HG02763 (cell line): Measurements from ENCODE around the gene MORC2.

Experiments used
- ATAC-seq: cut with Tn5 transposase; IDR thresholded peaks from one replicate; pipeline ENCODE4 v1.9.1; 2021; ENCODE audit warnings: mild to moderate bottlenecking, moderate library complexity; ENCODE audit not compliant: unreplicated experiment

The MORC2 gene

DNA sequence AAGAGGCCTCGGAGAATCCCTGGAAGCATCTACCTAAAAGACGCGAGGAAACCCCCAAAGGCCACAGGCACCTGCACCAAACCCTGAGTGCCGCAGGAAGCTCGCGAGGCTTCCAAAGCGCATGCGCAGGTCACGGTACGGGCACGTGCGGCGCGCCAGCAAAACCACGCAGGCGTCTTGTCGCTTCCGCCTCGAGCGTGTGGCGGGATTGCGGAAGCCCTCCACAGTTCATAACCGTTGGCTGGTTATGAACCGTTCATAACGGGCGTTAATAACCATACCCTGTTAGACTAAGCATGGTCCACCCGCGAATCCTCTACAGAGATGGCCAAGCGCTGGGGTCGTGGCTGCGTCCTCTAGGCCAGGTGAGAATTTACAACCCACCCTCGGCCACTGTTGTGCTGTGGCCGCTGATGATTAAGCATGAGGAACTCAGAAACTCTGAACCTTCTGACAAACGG lies 46.4 kb downstream of the MORC2 start:
- ATAC-seq = no peak

DNA sequence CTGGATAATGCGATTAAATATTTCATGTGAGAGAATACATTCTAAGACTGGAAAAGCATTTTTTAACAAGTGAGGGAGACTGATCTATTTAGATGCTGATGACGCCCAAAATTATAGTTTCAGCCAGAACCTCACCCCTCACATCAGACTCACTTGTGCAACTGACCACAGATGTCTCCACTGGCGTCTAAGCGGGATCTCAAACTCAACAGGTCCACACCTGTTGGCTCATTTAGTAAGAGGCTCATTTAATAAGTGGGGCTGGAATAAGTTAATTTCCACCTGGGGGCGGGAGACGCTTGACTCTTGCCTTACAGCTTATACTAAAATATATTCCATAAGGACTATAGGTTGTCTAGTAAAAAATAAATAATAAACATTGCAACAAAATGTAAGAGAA lies 47.5 kb downstream of the MORC2 start:
- ATAC-seq = no peak

DNA sequence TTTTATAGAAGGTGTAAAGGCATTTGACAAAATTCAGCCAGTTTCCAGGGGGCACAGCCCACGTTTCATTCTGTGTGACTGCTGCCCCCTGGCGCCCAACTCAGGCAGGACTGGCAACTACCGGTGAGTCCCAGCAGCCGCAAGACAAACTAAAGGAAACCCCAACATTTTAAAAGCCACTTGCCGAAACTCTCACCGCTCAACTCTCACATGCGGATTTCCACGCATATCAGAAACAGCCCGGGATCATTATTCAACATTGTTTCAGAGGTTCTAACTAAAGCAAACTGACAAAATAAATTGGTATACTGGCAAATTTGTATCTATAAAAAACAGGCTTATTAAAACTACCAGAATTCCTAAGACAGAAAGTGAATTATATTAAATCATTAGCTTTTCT lies 48.2 kb downstream of the MORC2 start:
- ATAC-seq = no peak

DNA sequence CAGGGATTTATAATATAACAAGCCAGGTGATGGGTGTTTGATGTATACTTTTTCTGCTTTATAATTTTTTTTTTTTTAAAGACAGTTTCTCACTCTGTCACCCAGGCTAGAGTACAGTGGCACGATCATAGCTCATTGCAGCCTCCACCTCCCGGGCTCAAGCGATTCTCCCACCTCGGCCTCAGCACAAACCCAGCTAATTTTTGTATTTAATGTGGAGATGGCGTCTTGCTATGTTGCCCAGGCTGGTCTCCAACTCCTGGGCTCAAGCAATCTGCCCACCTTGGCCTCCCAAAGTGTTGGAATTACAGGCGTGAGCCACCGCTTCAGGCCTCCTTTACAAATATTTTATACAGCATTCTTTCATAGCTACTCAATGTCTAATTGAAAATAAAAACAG lies 48.6 kb downstream of the MORC2 start:
- ATAC-seq = no peak

DNA sequence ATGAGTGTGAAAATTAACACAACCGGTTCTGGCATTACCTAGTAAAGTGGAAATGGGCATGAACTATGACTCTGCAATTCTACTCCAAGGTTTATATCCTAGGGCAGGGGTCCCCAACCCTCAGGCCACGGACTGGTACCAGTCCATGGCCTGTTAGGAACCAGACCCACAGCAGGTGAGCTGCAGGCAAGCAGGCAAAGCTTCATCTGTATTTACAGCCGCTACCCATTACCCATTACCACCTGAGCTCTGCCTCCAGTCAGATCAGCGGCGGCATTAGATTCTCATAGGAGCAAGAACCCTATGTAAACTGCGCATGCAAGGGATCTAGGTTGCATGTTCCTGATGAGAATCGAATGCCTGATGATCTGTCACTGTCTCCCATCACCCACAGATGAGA lies 49.8 kb downstream of the MORC2 start:
- ATAC-seq = no peak

DNA sequence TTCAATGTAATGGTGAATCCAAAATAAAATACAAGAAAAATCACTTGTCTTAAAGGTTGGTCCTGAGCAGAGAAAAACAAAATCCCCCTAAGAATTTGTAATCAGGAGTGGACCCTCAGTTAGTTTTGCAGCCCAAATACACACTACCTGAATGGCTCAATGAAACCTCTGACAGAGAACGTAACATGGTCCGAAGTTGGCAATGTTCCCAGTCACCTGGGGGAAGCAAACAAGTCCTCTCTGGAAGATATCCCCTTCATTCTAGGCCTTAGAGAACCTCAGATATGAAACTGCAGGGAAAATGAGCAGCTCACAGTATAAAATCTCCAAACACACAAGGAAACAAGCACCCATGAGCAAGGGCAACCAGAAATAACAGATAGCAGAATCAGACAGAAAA lies 58.2 kb downstream of the MORC2 start:
- ATAC-seq = no peak

DNA sequence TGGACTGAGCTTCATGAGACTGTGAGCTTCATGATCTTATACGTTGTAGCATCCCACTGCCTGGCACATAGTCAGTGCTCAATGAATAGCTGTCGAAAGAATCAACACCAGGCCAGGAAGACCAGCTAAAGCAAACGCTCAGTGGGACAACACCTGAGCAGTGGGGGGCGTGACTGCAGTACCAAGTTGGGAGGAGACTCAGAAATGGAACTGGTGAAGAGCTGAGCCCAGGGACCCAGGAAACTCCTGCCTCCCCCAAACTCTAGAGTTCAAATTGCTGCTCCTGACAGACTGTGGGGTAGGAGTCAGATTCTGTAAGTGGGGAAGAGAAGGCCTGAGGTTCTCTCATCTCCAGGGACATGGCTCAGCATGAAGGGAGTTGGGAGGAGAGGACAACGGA lies 59.3 kb downstream of the MORC2 start:
- no peak for ATAC-seq

DNA sequence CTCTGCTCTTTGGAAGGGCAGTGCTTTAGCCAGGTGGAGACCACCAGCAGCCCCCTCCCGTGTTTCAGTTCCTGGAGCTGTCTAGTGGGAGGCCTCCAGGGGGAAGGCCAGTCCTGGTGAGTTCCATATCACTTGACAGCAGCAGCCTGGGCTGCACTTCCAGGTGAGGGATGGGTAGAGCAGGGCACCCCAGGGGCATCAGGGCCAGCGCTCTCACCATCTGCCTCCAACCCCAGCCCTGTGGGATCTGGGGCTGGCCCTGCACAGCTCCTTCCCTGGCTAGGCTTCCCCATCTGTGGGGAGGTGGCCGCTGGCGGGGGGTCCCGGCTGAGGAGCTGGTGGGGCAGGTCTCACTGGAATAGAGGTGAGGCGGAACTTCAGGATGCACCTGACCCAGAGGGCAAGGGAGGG lies 60.5 kb downstream of the MORC2 start:
- no peak for ATAC-seq

DNA sequence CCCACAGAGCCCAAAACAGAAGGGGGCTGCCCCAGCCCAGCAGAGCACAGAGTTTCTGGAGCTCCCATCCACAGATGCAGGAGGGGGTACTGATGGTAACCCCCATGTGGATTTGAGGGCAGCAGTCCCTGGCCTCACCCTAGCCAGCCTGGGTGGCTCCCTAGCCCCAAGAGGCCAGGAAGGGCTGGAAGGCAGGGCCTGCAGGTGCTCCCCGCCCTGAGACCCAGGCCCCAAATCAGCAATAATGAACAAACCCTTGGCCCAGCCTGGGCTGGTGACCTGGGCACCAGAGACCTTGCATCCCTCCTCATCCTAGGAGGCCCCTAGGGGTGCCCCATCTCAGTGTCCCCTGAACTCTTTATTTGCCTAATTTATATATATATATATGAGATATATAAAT lies 61.6 kb downstream of the MORC2 start:
- ATAC-seq = no peak

DNA sequence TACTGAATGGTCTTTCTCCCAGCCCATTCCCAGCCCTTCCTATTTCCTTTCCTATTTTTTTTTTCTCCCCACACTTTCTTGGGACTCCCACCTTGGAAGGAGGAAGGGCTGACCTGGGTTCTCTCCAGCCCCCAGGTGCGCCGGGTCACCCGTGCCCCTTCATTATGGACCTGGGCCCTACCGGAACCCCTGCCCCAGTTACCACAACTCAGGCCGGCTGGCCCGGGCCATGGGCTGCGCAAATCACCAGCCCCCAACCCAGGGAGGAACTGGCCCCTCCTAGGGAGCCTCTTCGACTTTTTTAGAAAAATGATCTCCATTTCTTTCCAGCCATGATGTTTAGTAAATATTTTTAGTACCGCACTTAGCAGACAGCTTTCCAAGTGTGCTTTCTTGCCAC lies 62.2 kb downstream of the MORC2 start:
- no peak for ATAC-seq

DNA sequence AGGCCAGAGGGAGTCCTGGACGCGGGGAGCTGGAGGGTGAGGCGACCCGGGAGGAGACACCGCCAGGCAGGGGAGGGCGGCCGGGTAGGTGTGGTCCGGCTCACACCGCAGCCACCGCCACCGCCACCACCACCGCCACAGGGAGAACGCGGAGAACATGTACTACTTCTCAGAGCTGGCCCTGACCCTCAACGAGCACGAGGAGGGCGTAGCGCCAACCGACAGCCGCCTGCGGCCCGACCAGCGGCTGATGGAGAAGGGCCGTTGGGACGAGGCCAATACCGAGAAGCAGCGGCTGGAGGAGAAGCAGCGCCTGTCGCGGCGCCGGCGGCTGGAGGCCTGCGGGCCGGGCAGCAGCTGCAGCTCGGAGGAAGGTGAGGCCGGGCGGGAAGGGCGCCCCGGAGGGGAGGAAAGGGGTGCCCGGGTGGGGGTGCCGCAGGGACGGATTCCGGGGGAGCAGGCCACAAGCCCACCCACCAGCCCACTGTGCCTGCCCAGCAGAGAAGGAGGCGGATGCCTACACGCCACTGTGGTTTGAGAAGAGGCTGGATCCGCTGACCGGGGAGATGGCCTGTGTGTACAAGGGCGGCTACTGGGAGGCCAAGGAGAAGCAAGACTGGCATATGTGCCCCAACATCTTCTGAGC lies 62.8 kb downstream of the MORC2 start:
- no peak for ATAC-seq

DNA sequence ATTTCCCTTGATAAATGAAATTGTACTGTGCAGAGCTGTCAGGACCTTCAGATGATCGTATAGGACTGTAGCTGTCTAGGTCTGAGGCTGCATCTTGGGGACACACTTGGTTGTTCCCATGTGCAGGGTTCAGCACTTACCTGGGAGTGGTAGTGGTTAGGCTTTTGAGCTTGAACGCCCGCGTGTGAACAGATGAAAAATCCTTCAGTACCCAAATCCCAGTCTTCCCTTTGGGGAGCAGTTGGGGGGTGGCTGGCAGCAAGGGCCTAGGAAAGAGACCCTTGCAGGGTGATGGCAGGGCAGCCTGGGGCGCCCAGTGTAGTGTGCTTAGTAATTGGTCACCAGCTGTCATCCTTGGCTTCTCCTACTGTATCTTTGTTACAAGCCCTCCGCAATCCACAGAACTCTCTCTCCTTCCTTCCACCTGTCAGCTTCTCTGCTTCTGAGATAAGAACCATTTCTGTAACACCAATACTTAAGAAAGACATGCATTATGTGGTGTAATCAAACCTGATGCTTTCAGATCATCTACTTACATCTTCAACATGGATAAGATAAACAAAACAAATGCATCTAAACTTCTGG lies 64.6 kb downstream of the MORC2 start:
- ATAC-seq = no peak

DNA sequence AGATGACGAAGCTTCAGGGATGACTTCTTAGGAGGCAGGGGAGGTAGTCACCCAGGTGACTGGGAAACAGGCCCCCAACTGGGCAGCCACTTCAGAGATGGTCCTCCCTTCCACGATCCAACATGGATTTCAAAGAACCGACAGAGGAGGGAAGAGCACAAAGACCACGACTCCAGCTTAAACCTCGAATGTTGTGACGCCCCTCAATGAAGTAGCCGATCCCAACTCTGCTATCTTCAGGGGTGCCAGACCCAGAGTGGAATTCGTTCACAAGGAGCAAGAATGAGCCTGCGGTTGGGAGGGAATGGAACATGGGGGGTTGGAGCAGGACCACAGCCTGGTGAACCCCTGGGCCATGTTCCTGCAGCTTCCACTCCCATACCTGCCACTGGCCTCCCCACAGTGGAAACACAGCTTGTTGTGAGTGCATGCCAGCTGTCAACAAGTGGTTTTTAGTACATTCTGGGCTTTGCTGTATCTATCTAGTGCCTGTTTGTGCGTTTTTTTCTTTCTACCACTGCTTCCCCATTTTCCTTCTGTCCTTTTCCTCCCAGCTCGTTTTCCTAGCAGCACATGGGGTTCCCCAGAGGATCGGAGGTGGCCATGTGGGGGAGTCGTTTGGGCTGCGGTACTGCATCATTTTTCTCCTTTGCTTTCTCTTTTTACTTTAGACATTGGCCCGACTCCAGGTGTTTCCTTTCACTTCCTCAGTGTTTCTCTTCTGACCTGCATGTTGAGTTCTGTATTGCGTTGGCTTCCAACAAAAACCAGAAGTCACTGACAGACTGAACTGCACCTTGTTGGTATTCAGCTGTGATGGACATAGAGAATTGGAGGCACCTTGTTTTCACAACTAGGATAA lies 65.8 kb downstream of the MORC2 start:
- no peak for ATAC-seq

DNA sequence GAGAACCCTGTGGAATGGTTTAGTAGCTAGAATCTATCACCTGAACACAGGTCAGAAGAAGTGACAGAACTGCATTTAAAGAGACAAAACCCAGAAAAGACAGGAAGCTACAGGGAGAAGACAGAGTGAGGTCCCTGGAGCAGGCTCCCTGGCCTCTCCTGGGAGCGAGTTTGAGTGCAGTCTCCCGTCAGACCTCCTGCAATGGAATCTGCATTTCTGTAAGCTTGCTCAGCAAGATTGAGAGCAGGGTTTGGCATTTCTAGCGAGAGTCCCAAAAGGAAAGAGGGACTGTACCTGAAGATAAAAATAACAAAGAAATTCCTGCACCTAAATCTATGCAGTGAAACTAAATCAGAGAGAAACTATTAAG lies 74.2 kb downstream of the MORC2 start:
- ATAC-seq = no peak

DNA sequence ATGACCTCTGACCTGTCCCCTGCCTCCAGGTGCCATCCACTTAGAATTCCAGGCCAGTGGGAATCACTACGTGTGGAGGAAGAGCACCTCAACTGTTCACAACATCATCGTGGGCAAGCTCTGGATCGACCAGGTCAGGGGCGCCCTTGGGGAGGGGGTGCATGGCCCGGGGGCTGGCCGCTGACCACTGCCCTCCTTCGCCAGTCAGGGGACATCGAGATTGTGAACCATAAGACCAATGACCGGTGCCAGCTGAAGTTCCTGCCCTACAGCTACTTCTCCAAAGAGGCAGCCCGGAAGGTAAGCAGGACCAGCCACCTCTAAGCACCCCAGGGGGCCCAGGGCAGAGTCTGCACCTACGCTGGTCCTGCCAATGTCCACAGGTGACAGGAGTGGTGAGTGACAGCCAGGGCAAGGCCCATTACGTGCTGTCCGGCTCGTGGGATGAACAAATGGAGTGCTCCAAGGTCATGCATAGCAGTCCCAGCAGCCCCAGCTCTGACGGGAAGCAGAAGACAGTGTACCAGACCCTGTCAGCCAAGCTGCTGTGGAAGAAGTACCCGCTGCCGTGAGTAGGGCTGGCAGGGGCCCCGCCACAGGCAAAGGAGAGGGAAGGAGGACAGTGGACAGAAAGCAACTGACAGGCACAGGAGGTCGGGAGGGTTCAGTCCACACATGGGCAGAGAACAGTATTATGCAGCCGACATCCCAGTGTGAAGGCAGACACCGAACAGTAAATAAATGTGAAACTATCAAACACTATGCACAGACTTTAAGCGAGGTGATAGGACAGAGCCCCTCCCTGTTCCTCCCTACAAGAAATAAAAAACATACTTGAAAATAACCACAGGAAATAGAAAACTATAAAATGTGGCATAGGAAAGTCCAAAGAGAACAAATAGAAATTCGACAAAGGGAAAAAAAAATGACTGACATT lies 74.9 kb downstream of the MORC2 start:
- no peak for ATAC-seq

DNA sequence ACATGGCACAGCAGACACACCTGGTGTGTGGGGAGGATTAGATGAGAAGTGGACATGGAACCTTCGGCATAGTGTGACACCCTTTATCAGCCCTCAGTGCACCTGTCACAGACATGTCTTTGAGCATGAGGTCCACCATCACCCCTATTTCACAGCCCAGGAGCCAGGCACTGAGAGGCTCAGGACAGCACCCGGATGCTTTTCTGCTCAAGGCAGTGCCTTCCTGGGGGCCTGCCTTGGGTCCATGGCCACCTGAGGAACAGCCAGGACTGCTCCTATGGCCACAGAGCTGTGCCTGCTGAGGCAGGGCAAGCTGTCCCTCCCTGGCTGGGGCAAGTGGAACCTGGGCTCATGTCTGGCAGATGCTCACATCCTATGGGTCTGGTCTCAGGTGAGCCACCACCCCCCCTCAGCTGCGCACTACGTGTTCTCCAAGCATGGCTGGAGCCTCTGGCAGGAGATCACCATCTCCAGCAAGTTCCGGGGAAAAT lies 75.8 kb downstream of the MORC2 start:
- ATAC-seq = no peak

DNA sequence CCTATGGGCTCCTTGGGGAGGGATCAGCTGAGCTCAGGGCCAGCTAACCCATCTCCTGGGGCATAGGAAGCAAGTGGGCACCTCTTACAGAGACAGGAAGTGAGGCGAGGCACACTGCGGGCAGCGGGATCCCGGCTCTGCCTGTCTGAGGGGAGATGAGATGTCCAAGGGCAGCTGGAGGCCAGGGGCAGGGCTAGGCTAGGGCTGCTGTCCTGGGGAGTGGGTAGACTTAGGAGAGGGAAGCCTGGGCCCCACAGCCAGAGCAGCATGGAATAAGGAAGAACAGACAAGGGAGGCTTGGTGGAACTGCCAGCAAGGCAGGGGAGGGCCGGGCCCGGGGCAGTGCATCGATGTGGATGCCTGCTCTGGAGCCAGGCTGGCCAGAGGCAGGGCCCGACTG lies 76.3 kb downstream of the MORC2 start:
- no peak for ATAC-seq

DNA sequence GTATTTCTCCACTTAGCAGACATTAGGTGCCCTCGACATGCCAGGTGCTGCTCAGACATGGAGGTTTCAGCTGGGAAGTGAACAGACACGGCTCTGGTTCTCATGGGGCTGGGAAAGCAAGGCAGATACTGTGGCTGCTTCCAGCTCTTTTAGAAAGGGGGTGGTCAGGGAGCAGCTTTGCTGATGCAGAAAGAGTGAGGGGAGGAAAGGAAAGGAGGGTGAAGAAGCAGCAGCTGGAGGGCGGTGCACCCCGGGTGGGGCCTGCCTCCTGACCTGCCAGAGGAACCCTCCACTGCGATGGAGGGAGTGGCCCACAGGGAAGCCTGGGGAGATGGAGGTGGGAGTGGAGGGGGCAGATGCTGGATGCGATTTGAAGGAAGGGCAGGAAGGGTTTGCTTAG lies 76.8 kb downstream of the MORC2 start:
- no peak for ATAC-seq

DNA sequence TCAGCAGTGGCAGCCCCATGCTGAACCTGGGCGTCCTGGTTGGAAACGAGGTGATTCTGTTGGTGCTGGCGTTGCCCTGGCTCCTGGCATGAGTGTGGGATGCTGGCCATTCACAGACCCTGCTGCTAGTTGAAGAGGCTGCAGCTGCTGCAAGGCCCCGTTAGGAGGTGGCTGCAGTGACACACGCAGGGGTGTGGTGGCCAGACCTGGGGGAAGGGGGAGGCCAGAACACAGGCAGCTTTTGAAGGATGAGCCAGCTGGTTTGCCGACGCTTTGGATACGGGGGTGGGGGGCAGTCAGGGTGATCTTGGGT lies 77.2 kb downstream of the MORC2 start:
- ATAC-seq = no peak

DNA sequence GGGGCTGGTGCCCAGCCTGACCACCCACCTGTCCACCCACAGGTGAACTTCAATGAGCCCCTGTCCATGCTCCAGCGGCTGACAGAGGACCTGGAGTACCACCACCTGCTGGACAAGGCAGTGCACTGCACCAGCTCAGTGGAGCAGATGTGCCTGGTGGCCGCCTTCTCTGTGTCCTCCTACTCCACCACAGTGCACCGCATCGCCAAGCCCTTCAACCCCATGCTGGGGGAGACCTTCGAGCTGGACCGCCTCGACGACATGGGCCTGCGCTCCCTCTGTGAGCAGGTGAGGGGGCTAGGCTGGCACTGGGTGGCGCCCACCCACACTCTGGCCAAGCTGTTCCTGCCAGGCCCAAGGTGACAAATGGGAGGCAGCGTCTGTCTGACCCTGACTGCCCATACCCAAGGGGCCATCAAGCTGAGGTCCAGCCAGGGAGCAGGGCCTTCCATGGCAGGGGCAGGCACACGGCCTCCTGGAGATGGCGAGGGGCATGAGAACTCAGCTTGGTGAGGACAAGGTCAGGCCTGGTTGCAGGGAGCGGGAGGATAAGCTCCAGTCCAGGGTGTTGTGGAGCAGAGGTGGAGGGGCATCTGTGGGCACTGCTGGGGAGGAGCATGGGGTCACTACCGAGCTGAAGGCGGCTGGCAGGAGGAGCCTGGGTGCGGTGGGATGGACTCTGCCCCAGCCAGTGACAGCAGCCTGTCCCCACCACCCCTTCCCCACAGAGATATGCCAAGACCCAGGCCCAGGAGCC lies 77.7 kb downstream of the MORC2 start:
- ATAC-seq = no peak
